SH-SY5Y (cell line): ENCODE data around the gene MAGEL2.

Experiments used
- GATA2 ChIP-seq: IDR thresholded peaks from 2 replicates; pipeline ENCODE4 v1.6.1; 2011; ENCODE audit warnings: mild to moderate bottlenecking, low read depth, low read length
- GATA3 ChIP-seq: IDR thresholded peaks from 2 replicates; pipeline ENCODE4 v1.6.1; 2011; ENCODE audit warnings: low read depth, mild to moderate bottlenecking, low read length, moderate library complexity

DNA sequence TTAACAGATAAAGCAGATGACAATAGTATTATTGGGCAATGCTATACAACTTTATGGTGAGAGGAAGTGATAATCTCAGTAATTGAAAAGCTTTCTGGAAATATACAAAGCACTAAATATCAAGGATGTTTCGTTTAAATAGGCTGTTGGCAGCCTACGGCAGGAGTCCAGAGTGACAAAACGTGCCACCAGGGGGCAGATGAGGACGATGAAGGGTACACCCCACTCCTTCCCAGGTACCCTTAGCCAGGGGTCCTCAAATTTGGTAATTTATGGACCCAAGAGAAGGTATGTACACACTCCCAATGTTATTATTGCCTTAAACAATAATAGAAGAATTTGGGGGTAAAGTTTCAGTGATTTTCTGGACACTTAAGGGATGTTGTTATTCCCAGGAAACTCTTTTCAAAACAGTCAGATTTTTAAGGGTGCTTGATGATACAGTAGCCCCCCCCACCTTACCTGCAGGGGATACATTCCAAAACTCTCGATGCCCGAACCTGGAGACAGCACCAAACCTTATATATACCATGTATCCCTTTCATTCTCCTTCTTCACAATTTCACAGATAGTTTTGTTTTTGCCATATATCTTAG, 1.4 kb upstream of the MAGEL2 start:
- TF ChIP-seq GATA3 (no peak), GATA2 (no peak)
